Measurements from ENCODE around the gene NBAS. TPM values are rescaled to one million over a fixed set of nuclear protein-coding genes. Genes with fewer than 3 reads are reported as not detected.

The NBAS gene
- total and polyA plus RNA-seq, 10 of the 15 experiments (the other 5 are each of a cell fraction or from before 2014, with no cell fraction given): 4.3 to 32.7 (median 20.8) TPM

DNA sequence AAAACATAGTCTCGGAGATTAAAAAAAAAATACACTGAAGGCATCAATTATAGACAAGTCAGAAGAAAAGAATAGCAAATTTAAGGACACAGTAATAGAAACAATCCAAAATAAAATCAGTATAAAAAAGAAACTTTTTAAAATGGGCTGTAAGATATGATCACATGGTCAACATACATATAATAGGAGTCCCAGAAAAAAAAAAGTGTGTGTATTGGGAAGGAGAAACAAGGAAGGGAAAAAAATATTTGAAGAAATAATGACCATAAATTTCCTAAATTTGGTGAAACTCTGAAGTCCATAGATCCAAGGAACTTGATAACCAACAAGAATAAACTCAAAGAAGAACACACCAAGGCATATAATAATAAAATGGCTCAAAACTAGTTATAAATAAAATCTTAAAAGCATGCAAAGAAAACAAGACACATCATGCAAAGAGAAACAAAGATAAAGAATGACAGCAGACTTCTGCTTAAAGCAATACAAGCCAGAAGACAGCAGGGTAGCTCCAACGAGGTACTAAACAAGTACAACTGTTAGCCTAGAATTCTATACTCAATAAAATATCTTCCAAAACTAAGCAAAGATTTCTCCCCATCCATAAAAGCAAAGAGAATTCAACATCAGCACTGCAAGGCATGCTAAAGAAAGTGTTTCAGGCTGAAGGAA lies 115.1 kb downstream of the NBAS start:
- ATAC-seq (no peak), FAIRE-seq (no peak), DNase-seq (ENCODE audit: low read depth, low spot score) (no peak)
- Histone ChIP-seq H3K4me2 (ENCODE audit: control insufficient read depth, insufficient read depth) (no peak overlapping the region), H3K79me2 (ENCODE audit: control insufficient read depth, insufficient read depth, low read length) (no peaks in the 10 kb centered on the region), H3K27ac (ENCODE audit: control insufficient read depth, insufficient read depth) (no peak overlapping the region), H3K36me3 (ENCODE audit: control insufficient read depth in 2 of 2, insufficient read depth in 2 of 2, low read length in 1 of 2) (no peaks in the 10 kb centered on the region; a peak in 1 of 4 replicates), H3K4me3 (no peak overlapping the region), H3K9me3 (replicated peaks; ENCODE audit: control insufficient read depth, insufficient read depth, low read length) (no peaks in the 10 kb centered on the region), H3K9ac (ENCODE audit: control insufficient read depth, insufficient read depth, low read length) (no peak overlapping the region), H3K27me3 (replicated peaks in 1 of 2; ENCODE audit: control insufficient read depth in 2 of 2, insufficient read depth in 2 of 2, low read length in 1 of 2) (no peaks in the 10 kb centered on the region), H2AFZ (ENCODE audit: control insufficient read depth, low read depth, low read length) (no peak overlapping the region), H3K4me1 (ENCODE audit: control insufficient read depth, insufficient read depth, low read length) (no peaks in the 10 kb centered on the region), H4K20me1 (ENCODE audit: control insufficient read depth, insufficient read depth) (no peaks in the 10 kb centered on the region)
- CTCF ChIA-PET: no interaction called here
- intact Hi-C loops (cut with micrococcal nuclease; ENCODE audit: unreplicated experiment) (no loop called here), in situ Hi-C loops (cut with MboI) (no loop called here)
- WGBS (ENCODE audit: insufficient coverage, insufficient replicate concordance, low lambda C conversion rate, missing lambda C conversion rate): 65% methylated on average over 2 of the region's 2 CpGs
- POLR2A ChIA-PET: no interaction called here
- RAD21 ChIA-PET (ENCODE audit: unreplicated experiment): no interaction called here
- BruUV-seq (replicated peaks): no TSS peak
- SMC1A ChIA-PET (ENCODE audit: uncharacterized antibody, unreplicated experiment): no interaction called here
- TF ChIP-seq CHD4 (IDR thresholded peaks at IDR 0.05): no peak
- no peak for TF ChIP-seq TAF1 (IDR thresholded peaks at IDR 0.05; ENCODE audit: borderline replicate concordance, low read depth, low read length)
- no peak for TF ChIP-seq NFXL1 (IDR thresholded peaks at IDR 0.05; ENCODE audit: borderline replicate concordance)
- TF ChIP-seq, protein P1, sequence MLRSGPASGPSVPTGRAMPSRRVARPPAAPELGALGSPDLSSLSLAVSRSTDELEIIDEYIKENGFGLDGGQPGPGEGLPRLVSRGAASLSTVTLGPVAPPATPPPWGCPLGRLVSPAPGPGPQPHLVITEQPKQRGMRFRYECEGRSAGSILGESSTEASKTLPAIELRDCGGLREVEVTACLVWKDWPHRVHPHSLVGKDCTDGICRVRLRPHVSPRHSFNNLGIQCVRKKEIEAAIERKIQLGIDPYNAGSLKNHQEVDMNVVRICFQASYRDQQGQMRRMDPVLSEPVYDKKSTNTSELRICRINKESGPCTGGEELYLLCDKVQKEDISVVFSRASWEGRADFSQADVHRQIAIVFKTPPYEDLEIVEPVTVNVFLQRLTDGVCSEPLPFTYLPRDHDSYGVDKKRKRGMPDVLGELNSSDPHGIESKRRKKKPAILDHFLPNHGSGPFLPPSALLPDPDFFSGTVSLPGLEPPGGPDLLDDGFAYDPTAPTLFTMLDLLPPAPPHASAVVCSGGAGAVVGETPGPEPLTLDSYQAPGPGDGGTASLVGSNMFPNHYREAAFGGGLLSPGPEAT (IDR thresholded peaks at IDR 0.05; ENCODE audit: low read depth): no peak
- no peak for TF ChIP-seq PML (IDR thresholded peaks at IDR 0.05; ENCODE audit: low read length)
- TF ChIP-seq POLR2A (IDR thresholded peaks at IDR 0.05; ENCODE audit: low read depth, low read length): no peak
- no peak for TF ChIP-seq ZNF622 (IDR thresholded peaks at IDR 0.05)
- TF ChIP-seq RUNX3 (IDR thresholded peaks at IDR 0.05; ENCODE audit: low read length): no peak
- no peak for TF ChIP-seq POLR2AphosphoS2 (IDR thresholded peaks at IDR 0.05; ENCODE audit: low read depth, low read length)
- no peak for TF ChIP-seq E2F8 (IDR thresholded peaks at IDR 0.05; ENCODE audit: low read depth, partially characterized antibody)
- TF ChIP-seq PBX3 (IDR thresholded peaks at IDR 0.05; ENCODE audit: insufficient replicate concordance, low read depth, low read length): no peak
- TF ChIP-seq ZNF592 (IDR thresholded peaks at IDR 0.05): no peak
- TF ChIP-seq DPF2 (IDR thresholded peaks at IDR 0.05): no peak
- TF ChIP-seq POLR2AphosphoS5 (IDR thresholded peaks at IDR 0.05; ENCODE audit: low read length): no peak
- TF ChIP-seq ZNF274 (IDR thresholded peaks at IDR 0.05; ENCODE audit: insufficient read depth, insufficient read length): no peak

All from GM12878 (cell line).